Fibroblast of the conjunctiva (primary cell): ENCODE results near the gene AREL1.
A peak's percentile ranks its signal among the peaks of the same experiment; 100 is the strongest.

ENCODE experiments used
- DNase-seq: peaks from one replicate; pipeline ENCODE4 v3.0.0-alpha.2; 2010; ENCODE audit warnings: low read depth

AREL1 gene

GRCh38 chr14:74636424-74637177, 76.3 kb downstream of the AREL1 start:
- DNase-seq = no peak

GRCh38 chr14:74635847-74636246, 77.0 kb downstream of the AREL1 start:
- no peak for DNase-seq

GRCh38 chr14:74634964-74635363, 77.9 kb downstream of the AREL1 start:
- DNase-seq = no peak

- no peak for DNase-seq
These were observed 78.4 kb downstream of the AREL1 start for GRCh38 chr14:74634481-74634880.

- no peak for DNase-seq
These were observed 81.8 kb downstream of the AREL1 start for GRCh38 chr14:74630881-74631690.

GRCh38 chr14:74628418-74628817, 84.5 kb downstream of the AREL1 start:
- no peak for DNase-seq

- no peak for DNase-seq
These were observed 85.8 kb downstream of the AREL1 start for GRCh38 chr14:74627076-74627475.

GRCh38 chr14:74622257-74622656, 90.6 kb downstream of the AREL1 start:
- no peak for DNase-seq

GRCh38 chr14:74621556-74621955, 91.3 kb downstream of the AREL1 start:
- DNase-seq = no peak

GRCh38 chr14:74620923-74621322, 92.0 kb downstream of the AREL1 start:
- no peak for DNase-seq

- no peak for DNase-seq
These were observed 92.4 kb downstream of the AREL1 start for GRCh38 chr14:74620497-74620921.

- DNase-seq = peak; percentile 95
These were observed 93.2 kb downstream of the AREL1 start for GRCh38 chr14:74619672-74620131.

- DNase-seq = no peak
These were observed 94.6 kb downstream of the AREL1 start for GRCh38 chr14:74618078-74618952.

- DNase-seq = no peak
These were observed 95.7 kb downstream of the AREL1 start for GRCh38 chr14:74616996-74617700.

GRCh38 chr14:74616507-74616906, 96.4 kb downstream of the AREL1 start:
- DNase-seq = no peak

GRCh38 chr14:74615735-74616134, 97.1 kb downstream of the AREL1 start:
- DNase-seq = no peak

GRCh38 chr14:74614508-74615495, 98.1 kb downstream of the AREL1 start:
- no peak for DNase-seq

GRCh38 chr14:74613211-74613914, 99.5 kb downstream of the AREL1 start:
- no peak for DNase-seq

GRCh38 chr14:74612350-74613021, 100.4 kb downstream of the AREL1 start:
- DNase-seq = no peak
